Measurements from ENCODE around the gene NXPH3. TPM values are rescaled to one million over a fixed set of nuclear protein-coding genes. Genes with fewer than 3 reads are reported as not detected.
A peak's percentile ranks its signal among the peaks of the same experiment; 100 is the strongest.

NXPH3 gene
- total and polyA plus RNA-seq, 9 of the 15 experiments (the other 6 are each of a cell fraction or from before 2014, with no cell fraction given): 0.04 to 0.27 (median 0.07) TPM; not detected in 2

GRCh38 chr17:49557312-49558024 lies 18.2 kb upstream of the NXPH3 start (continued):
- TF ChIP-seq GATAD2B (IDR thresholded peaks at IDR 0.05; ENCODE audit: borderline replicate concordance): 0 out of 2 replicates have a peak, but pooled peaks have one; percentile 53

DNA sequence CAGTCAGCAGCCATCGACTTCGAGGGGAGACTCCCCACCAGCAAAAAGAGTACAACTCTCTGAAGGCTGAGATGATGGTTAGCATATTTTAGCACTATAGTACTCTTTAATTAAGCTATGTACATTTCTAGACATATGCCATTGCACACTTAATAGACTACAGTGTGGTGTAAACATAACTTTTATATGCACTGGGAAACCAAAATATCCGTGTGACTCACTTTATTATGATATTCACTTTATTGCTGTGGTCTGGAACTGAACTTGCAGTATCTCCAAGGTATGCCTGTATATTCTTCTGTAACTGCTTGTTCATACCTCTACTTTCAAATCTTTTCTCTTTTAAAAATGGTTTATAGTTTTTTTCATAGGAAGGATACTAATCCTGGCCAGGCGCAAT lies 11.0 kb upstream of the NXPH3 start:
- Histone ChIP-seq H2AFZ (ENCODE audit: low read depth, low read length) (no peak overlapping the region), H4K20me1 (replicated peaks; ENCODE audit: control insufficient read depth, insufficient read depth, low read length) (peaks cover 4% of the 10 kb centered on the region; the same call in 1 of the 2 replicates), H3K27me3 (ENCODE audit: control insufficient read depth in 2 of 2, insufficient read depth in 2 of 2, low read length in 2 of 2) (peaks cover 7 to 31% of the 10 kb centered on the region in 2 experiments; a peak in 3 of 5 replicates), H3K9ac (ENCODE audit: insufficient read depth in 1 of 2, low read depth in 2 of 2, low read length in 2 of 2) (no peak overlapping the region), H3K27ac (ENCODE audit: extremely low read depth, low read depth, low read length) (no peak overlapping the region), H3K4me3 (no peak overlapping the region), H3K79me2 (ENCODE audit: control insufficient read depth, insufficient read depth, low read length) (no peaks in the 10 kb centered on the region), H3K36me3 (ENCODE audit: control insufficient read depth, insufficient read depth, low read length) (no peaks in the 10 kb centered on the region), H3K9me3 (replicated peaks; ENCODE audit: control insufficient read depth, insufficient read depth, low read depth, low read length) (no peaks in the 10 kb centered on the region), H3K4me2 (ENCODE audit: insufficient read depth, low read length) (no peak overlapping the region), H3K9me1 (ENCODE audit: control insufficient read depth, insufficient read depth, low read length) (no peaks in the 10 kb centered on the region), H3K4me1 (replicated peaks in 1 of 2; ENCODE audit: control insufficient read depth in 2 of 2, insufficient read depth in 2 of 2, low read length in 2 of 2) (peaks cover 0 to 13% of the 10 kb centered on the region in 2 experiments; a peak in 4 of 5 replicates)
- DNase-seq (ENCODE audit: extremely low read depth in 1 of 4, low spot score in 3 of 4) (no peak), FAIRE-seq (no peak), ATAC-seq (no peak)
- CTCF ChIA-PET (ENCODE audit: low intra/inter-chr PET ratio): interaction anchor here (0.6 to 7.7 kb wide), 2 partner anchors 35 to 131 kb away, joined by 4 to 167 read pairs; no protein-coding TSS in a partner anchor
- WGBS (ENCODE audit: insufficient coverage, low coverage, missing lambda C conversion rate): 16% methylated on average over 4 of the region's 4 CpGs
- intact Hi-C loops (cut with micrococcal nuclease) (no loop called here), in situ Hi-C loops (cut with MboI) (loop anchor here (10.0 kb wide), 1 partner anchor 510 kb away; no protein-coding TSS in a partner anchor)
- POLR2A ChIA-PET: interaction anchor here (1.8 kb wide), 1 partner anchor 132 kb away, joined by 5 read pairs; no protein-coding TSS in a partner anchor
- no TSS peak for BruUV-seq (replicated peaks)
- TF ChIP-seq SREBF1 (IDR thresholded peaks at IDR 0.05; ENCODE audit: borderline replicate concordance, low read depth, low read length) (no peak), SLC30A9 (CRISPR knock-in tag; IDR thresholded peaks at IDR 0.05) (no peak), NEUROD1 (IDR thresholded peaks at IDR 0.05; ENCODE audit: borderline replicate concordance, low read depth, low read length, partially characterized antibody) (no peak), NFXL1 (CRISPR knock-in tag; IDR thresholded peaks at IDR 0.05) (no peak), MTA2 (IDR thresholded peaks at IDR 0.05; ENCODE audit: low read depth) (no peak), ZNF354B (CRISPR knock-in tag; IDR thresholded peaks at IDR 0.05) (no peak), PHF20 (IDR thresholded peaks at IDR 0.05; ENCODE audit: partially characterized antibody) (no peak), TFE3 (CRISPR knock-in tag; IDR thresholded peaks at IDR 0.05) (no peak), EZH2 (IDR thresholded peaks at IDR 0.05; ENCODE audit: borderline replicate concordance, low read depth, low read length) (no peak), ZNF785 (CRISPR knock-in tag; IDR thresholded peaks at IDR 0.05) (no peak), SRSF7 (optimal IDR thresholded peaks at IDR 0.05; ENCODE audit: low read depth, low read length) (no peak)
- TF ChIP-seq, protein P1, sequence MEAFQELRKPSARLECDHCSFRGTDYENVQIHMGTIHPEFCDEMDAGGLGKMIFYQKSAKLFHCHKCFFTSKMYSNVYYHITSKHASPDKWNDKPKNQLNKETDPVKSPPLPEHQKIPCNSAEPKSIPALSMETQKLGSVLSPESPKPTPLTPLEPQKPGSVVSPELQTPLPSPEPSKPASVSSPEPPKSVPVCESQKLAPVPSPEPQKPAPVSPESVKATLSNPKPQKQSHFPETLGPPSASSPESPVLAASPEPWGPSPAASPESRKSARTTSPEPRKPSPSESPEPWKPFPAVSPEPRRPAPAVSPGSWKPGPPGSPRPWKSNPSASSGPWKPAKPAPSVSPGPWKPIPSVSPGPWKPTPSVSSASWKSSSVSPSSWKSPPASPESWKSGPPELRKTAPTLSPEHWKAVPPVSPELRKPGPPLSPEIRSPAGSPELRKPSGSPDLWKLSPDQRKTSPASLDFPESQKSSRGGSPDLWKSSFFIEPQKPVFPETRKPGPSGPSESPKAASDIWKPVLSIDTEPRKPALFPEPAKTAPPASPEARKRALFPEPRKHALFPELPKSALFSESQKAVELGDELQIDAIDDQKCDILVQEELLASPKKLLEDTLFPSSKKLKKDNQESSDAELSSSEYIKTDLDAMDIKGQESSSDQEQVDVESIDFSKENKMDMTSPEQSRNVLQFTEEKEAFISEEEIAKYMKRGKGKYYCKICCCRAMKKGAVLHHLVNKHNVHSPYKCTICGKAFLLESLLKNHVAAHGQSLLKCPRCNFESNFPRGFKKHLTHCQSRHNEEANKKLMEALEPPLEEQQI (IDR thresholded peaks at IDR 0.05): no peak
- TF ChIP-seq, protein P2, sequence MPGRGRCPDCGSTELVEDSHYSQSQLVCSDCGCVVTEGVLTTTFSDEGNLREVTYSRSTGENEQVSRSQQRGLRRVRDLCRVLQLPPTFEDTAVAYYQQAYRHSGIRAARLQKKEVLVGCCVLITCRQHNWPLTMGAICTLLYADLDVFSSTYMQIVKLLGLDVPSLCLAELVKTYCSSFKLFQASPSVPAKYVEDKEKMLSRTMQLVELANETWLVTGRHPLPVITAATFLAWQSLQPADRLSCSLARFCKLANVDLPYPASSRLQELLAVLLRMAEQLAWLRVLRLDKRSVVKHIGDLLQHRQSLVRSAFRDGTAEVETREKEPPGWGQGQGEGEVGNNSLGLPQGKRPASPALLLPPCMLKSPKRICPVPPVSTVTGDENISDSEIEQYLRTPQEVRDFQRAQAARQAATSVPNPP (IDR thresholded peaks at IDR 0.05; ENCODE audit: borderline replicate concordance, insufficient read depth, insufficient read length): no peak

All from K562 (cell line).